HCT116 (cell line): ENCODE results near the gene ZNF888.

Experiments
- CEBPB ChIP-seq: IDR thresholded peaks from 2 replicates; pipeline ENCODE4 v1.6.1; 2012; ENCODE audit warnings: low read depth
- CTCF ChIP-seq, 3 experiments: fragments of 200-600 bp in 1 of 3; sonication (generic) in 1 of 3; IDR thresholded peaks in 2 of 3; conservative IDR thresholded peaks in 1 of 3; 2 replicates each; pipeline ENCODE4 v1.5.1; 2012 to 2017; ENCODE audit warnings: low read depth in 2 of 3, low read length in 2 of 3, antibody characterized with exemption in 1 of 3, borderline replicate concordance in 1 of 3, control low read depth in 1 of 3, mild to moderate bottlenecking in 1 of 3, mixed read lengths in 1 of 3, mixed run types in 1 of 3, moderate library complexity in 1 of 3; ENCODE audit not compliant: insufficient read depth in 1 of 3
- EZH2 ChIP-seq: fragments of 200-600 bp; sonication (generic); IDR thresholded peaks from 2 replicates; pipeline ENCODE4 v1.6.1; 2017; ENCODE audit warnings: antibody characterized with exemption, mixed run types
- EZH2phosphoT487 ChIP-seq: fragments of 200-600 bp; IDR thresholded peaks from 2 replicates; pipeline ENCODE4 v1.6.1; 2018; ENCODE audit warnings: antibody characterized with exemption, borderline replicate concordance
- POLR2A ChIP-seq: IDR thresholded peaks from 2 replicates; pipeline ENCODE4 v1.7.0; 2011; ENCODE audit warnings: borderline replicate concordance; ENCODE audit not compliant: insufficient read depth, insufficient read length; ENCODE audit errors: extremely low read depth
- POLR2AphosphoS5 ChIP-seq: IDR thresholded peaks from 2 replicates; pipeline ENCODE4 v1.6.1; 2011; ENCODE audit warnings: mild to moderate bottlenecking, low read depth, low read length, moderate library complexity
- RAD21 ChIP-seq: IDR thresholded peaks from 2 replicates; pipeline ENCODE4 v1.6.1; 2012; ENCODE audit warnings: low read depth, mild to moderate bottlenecking
- SIN3A ChIP-seq: IDR thresholded peaks from 2 replicates; pipeline ENCODE4 v1.6.1; 2012; ENCODE audit warnings: low read depth
- SP1 ChIP-seq: IDR thresholded peaks from 2 replicates; pipeline ENCODE4 v1.6.1; 2012; ENCODE audit warnings: low read depth
- YY1 ChIP-seq: IDR thresholded peaks from 2 replicates; pipeline ENCODE4 v1.6.1; 2011; ENCODE audit warnings: low read length, low read depth, moderate library complexity, mild to moderate bottlenecking; ENCODE audit not compliant: insufficient replicate concordance; ENCODE audit errors: extremely low read depth
- ZFX ChIP-seq: fragments of 450-650 bp; IDR thresholded peaks from 2 replicates; pipeline ENCODE4 v1.6.1; 2017
- ZNF274 ChIP-seq: fragments of 200-500 bp; sonication (Bioruptor generic); IDR thresholded peaks from 2 replicates; pipeline ENCODE4 v1.6.1; 2014; ENCODE audit warnings: mild to moderate bottlenecking, low read depth, low read length, inconsistent platforms

GRCh38 chr19:52898101-52898500, 25.1 kb downstream of the ZNF888 start:
- TF ChIP-seq EZH2phosphoT487 (no peak), POLR2A (no peak), CTCF (IDR thresholded peaks at IDR 0.05 in 2 of 3, conservative IDR thresholded peaks at IDR 0.05 in 1 of 3; ENCODE audit: borderline replicate concordance in 1 of 3, insufficient read depth in 1 of 3, low read depth in 2 of 3, low read length in 2 of 3) (no peak), POLR2AphosphoS5 (no peak), CEBPB (no peak), ZNF274 (no peak), EZH2 (no peak), YY1 (no peak), SP1 (no peak), ZFX (no peak), SIN3A (no peak), RAD21 (no peak)
